ENCODE measurements around the gene NHERF1. TPM values are rescaled to one million over a fixed set of nuclear protein-coding genes. Genes with fewer than 3 reads are reported as not detected.

NHERF1 gene
- total and polyA plus RNA-seq, 2 of the 4 experiments (the other 2 are of a cell fraction): 3.8 to 11.8 TPM

- Histone ChIP-seq H2BK20ac (ENCODE audit: low read depth, low read length) (no peak overlapping the region), H3K4me2 (ENCODE audit: low read depth, low read length) (no peak overlapping the region), H3K4me3 (ENCODE audit: insufficient read depth, low read depth, low read length) (no peak overlapping the region), H4K91ac (ENCODE audit: insufficient read depth, low read depth, low read length) (no peak overlapping the region), H2BK15ac (ENCODE audit: low read depth, low read length) (no peak overlapping the region), H3K18ac (ENCODE audit: low read depth, low read length) (no peak overlapping the region), H4K8ac (ENCODE audit: low read depth in 2 of 2, low read length in 2 of 2) (no peak overlapping the region), H3K9me3 (ENCODE audit: control insufficient read depth, insufficient read depth, low read length) (no peaks in the 10 kb centered on the region), H3K4me1 (ENCODE audit: control insufficient read depth, insufficient read depth, low read length) (peaks cover 12% of the 10 kb centered on the region; the same call in 1 of the 2 replicates), H3K27me3 (ENCODE audit: control insufficient read depth, insufficient read depth, low read length) (no peaks in the 10 kb centered on the region), H3K4ac (ENCODE audit: low read depth, low read length) (no peak overlapping the region), H4K20me1 (ENCODE audit: insufficient read depth, low read length) (peaks cover 12% of the 10 kb centered on the region), H2AFZ (replicated peaks; ENCODE audit: low read length, poor library complexity) (no peak overlapping the region), H2AK5ac (ENCODE audit: low read depth, low read length) (no peak overlapping the region), H2BK5ac (ENCODE audit: low read depth, low read length, poor library complexity, severe bottlenecking) (no peak overlapping the region), H4K5ac (ENCODE audit: low read depth, low read length) (no peak overlapping the region), H2AK9ac (replicated peaks; ENCODE audit: low read depth, low read length, poor library complexity) (no peak overlapping the region), H3K9ac (ENCODE audit: low read depth, low read length) (no peak overlapping the region), H3K36me3 (ENCODE audit: control insufficient read depth, insufficient read depth, low read length) (no peaks in the 10 kb centered on the region), H3K27ac (ENCODE audit: insufficient read depth, low read length) (no peak overlapping the region), H3K14ac (replicated peaks; ENCODE audit: low read depth, low read length) (no peak overlapping the region), H3K23ac (ENCODE audit: low read depth, low read length) (no peak overlapping the region), H3K79me1 (ENCODE audit: low read depth in 1 of 2, low read length in 2 of 2) (peaks cover 3 to 25% of the 10 kb centered on the region in 2 experiments), H3K9me1 (ENCODE audit: insufficient read depth, low read length) (peaks cover 6% of the 10 kb centered on the region; the same call in 1 of the 2 replicates), H3K56ac (ENCODE audit: extremely low read depth, insufficient read depth, low read length) (no peak overlapping the region), H2BK120ac (ENCODE audit: low read depth, low read length) (no peak overlapping the region)
- no TSS peak for BruUV-seq (replicated peaks)
- TF ChIP-seq RAD21 (IDR thresholded peaks at IDR 0.05; ENCODE audit: low read length) (no peak), RFX5 (IDR thresholded peaks at IDR 0.05; ENCODE audit: low read depth, low read length) (no peak), SMC3 (IDR thresholded peaks at IDR 0.05; ENCODE audit: low read depth, low read length) (no peak), CHD1 (IDR thresholded peaks at IDR 0.05; ENCODE audit: low read depth, low read length) (no peak), USF2 (IDR thresholded peaks at IDR 0.05; ENCODE audit: low read depth, low read length) (no peak), RCOR1 (IDR thresholded peaks at IDR 0.05; ENCODE audit: insufficient replicate concordance, low read length) (no peak), MXI1 (IDR thresholded peaks at IDR 0.05; ENCODE audit: borderline replicate concordance, low read depth, low read length) (no peak), ELK1 (IDR thresholded peaks at IDR 0.05; ENCODE audit: borderline replicate concordance, low read depth, low read length) (no peak), MAZ (IDR thresholded peaks at IDR 0.05; ENCODE audit: borderline replicate concordance, low read depth, low read length) (no peak), BHLHE40 (IDR thresholded peaks at IDR 0.05; ENCODE audit: low read depth, low read length) (no peak), FOS (IDR thresholded peaks at IDR 0.05; ENCODE audit: low read depth, low read length) (no peak), POLR2A (IDR thresholded peaks at IDR 0.05; ENCODE audit: low read depth, low read length) (no peak), CEBPB (IDR thresholded peaks at IDR 0.05; ENCODE audit: low read depth, low read length) (no peak), MAFK (IDR thresholded peaks at IDR 0.05; ENCODE audit: low read depth, low read length) (no peak), CTCF (conservative IDR thresholded peaks at IDR 0.05; ENCODE audit: low read depth, low read length) (no peak), NFE2L2 (IDR thresholded peaks at IDR 0.05; ENCODE audit: low read depth, low read length) (no peak)
- intact Hi-C loops (cut with micrococcal nuclease): no loop called here
- POLR2A ChIA-PET (ENCODE audit: unreplicated experiment): no interaction called here
- 82% methylated on average over 2 of the region's 8 CpGs; no CpG with 5 or more reads in 1 of the 2 experiments for WGBS, 2 experiments (ENCODE audit: extremely low coverage in 2 of 2, insufficient read length in 1 of 2)
- CTCF ChIA-PET: no interaction called here
- ATAC-seq (ENCODE audit: low read depth): no peak
- no peak for DNase-seq
- in situ Hi-C loops (cut with MboI; ENCODE audit: low sequenced_read_pairs): no loop called here
- dilution Hi-C loops (cut with HindIII; ENCODE audit: low sequenced_read_pairs, unreplicated experiment): no loop called here
These were observed 7.1 kb downstream of the NHERF1 start for GRCh38 chr17:74755533-74755932.
